Measurements from ENCODE around the gene ARSA.

Gene ARSA

DNA sequence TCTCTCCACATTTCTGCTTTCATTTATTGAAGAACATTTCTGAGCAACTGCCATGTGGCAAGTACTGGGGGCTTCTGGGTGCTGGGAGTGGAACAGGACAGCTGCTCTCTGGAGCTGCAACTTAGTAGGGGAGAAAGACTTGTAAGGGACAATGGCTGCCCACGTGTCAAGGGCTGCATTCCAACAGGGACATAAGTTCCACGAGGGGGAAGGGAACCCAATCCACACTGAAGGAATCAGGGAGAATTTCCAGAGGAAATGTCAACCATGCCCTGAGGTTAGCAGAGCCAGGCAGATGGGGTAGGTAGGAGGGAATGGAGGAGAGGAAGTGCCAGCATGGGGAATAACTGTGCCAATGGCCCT is 25.6 kb downstream of the ARSA start:
- DNase-seq: no peak

DNA sequence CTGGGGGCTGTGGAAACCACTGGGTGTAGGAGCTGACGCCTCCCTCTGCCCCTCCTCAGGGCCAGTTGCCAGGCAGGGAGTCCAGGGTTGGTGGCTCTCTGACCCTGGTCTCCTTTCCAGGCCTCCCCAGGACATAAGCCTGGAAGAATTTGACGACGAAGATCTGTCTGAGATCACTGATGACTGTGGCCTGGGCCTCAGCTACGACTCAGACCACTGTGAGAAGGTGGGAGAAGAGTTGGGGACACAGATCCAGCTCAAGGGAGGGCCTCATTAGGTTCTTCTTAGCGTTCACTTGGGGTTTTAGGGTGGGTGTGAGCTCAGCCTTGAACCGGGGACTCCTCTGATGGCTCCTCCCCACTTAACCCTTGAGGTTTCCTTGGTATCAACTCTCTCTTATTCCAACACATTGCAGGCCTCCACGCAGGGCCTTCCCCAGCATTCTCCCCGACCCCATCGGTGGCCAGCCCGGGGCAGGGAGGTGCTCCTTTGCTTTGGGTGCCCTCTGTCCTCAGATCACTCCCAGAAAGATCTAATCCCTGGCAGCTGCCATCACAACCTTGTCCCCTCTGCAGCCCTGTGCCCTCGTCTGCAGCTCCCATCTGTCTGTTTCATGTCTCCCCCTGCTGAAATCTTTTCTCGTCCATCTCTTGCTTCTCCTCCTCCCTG is 26.1 kb downstream of the ARSA start:
- no peak for DNase-seq

DNA sequence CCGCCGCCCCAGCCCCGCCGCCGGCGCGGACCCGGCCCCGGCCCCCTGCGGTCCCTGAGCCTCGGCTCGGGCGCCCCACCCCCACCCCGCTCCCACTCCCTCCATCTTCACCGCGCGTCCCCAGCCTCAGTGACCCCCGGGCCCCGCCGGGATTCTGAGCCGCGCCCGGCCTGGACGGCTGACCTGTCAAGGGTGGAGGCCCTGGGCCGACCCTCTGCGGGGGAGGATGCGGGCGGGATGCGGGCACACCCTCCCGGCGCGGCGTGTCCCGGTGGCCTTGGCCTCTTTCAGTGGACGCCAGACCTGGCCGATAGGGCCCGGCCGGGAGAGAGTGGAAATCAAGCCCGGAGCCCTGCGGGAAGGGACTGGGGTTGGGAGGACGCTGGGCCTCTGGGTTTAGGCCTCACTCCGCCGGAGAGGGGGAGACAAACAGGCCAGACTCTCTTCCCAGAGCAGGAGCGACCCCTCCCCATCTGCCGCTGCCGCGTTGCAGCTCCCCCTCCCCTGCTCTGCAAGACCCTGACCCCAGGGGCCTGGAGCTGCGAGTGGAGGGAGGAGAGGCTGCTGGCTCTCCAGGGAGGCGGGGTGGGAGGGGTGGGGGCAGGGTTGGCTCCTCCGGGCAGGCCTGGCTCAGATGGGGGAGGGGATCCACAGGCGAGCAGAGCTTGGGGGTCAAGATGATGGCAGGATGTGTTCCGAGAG is 26.8 kb downstream of the ARSA start:
- no peak for DNase-seq

DNA sequence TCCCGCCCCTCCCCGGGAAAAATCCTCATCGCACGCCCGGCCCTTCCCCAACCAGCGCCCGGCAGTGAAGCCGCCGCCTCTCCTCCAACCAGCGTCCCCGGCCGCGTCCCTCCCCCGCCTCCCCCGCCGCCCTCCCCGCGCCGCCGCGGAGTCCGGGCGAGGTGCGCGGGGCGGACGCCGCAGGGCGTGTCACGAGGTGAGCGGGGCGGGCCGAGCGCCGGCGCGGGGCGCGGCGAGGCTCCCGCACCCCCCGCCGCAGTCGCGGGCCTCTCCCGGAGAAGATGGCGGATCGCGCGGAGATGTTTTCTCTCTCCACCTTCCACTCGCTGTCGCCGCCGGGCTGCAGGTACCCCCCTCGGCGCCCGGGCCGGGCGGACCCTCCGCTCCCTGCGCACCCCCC is 27.4 kb downstream of the ARSA start, which contains the start of gene MAPK8IP2:
TSS of gene MAPK8IP2 (plus strand) at position 256 of the 400 bp plus-strand sequence. CDS start at position 282, 26 bp downstream.
- DNase-seq: no peak

GRCh38 chr22:50599816-50600455 is 28.0 kb downstream of the ARSA start:
- DNase-seq: peak; percentile 32

DNA sequence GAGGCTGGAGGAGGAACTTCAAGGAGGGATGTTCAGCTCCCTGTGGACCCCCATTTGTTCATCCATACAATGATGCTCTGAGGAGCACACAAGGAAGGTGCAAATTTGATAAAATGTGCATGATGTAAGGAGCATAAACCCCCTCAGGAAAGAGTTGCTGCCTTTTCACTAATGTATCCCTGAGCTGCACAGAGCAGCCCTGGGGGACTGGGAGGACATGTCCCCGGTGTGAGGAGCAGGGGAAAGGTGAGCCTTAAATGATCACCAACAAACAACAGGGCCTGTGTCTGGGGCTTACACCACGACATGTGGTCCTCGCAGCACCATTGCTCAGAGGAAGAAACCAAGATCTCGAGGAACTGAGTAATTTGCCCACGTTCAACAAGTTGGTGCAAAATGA is 30.9 kb downstream of the ARSA start:
- no peak for DNase-seq

DNA sequence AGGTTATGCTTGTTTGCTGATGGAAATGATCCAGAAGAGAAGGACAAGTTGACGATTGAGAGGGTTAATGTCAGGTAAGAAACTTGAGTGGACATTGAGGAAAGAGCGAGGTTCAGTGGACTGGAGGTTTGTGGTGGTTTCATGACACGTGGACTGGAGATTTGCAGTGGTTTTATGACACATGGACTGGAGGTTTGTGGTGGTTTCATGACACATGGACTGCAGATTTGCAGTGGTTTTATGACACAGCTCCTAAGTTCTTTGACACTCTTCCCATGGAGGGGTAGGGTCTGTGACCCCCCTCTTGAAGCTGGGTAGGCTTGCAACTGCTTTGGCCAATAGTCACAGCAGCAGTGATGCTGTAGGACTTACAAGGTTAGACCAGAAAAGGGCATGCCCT is 32.8 kb downstream of the ARSA start:
- DNase-seq: no peak

DNA sequence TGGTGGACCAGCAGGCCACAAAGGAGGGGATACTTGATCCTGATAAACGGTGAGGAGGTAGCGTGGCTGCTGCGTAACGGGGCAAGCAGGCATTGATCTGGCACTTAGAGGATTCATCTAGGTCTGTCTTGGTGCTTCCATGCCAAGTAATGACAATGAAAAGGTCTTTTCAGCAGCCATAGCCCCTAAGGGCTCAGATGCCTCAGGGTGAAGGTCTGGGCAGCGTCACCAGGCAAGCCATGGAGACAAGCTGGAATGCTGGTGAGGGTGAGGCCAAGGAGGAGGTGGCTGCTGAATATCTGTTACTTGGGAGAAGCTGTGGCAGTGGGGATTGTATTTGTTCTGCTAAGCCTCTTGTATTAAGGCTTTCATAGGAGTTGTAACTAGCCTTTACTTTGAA is 40.5 kb downstream of the ARSA start:
- DNase-seq: no peak

- no peak for DNase-seq
Observed at GRCh38 chr22:50586416-50586815, 41.5 kb downstream of the ARSA start.

DNA sequence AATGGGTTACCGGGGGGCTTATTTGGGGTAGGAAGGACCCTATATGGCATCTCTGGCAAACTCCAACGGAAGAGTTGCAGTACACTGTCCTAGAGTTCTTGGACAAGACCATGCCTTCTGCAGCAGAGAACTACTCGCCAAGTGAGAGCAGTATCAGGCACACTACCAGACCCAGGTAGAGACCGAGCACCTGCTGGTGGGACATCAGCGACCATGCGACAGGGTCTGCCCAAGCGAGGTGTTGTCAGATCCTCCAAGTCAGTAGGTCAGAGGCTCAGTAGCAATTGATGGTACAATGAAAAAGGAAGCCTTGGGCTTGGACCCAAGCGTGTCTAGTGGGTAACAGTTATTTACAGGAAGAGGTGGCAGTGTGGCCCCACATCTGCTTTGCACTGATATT is 42.2 kb downstream of the ARSA start:
- no peak for DNase-seq

GRCh38 chr22:50585238-50585637 is 42.7 kb downstream of the ARSA start:
- DNase-seq: no peak

GRCh38 chr22:50584106-50585096 is 43.6 kb downstream of the ARSA start:
- DNase-seq: no peak

GRCh38 chr22:50583294-50583861 is 44.6 kb downstream of the ARSA start:
- peak; percentile 7 for DNase-seq

GRCh38 chr22:50582493-50583293 is 45.3 kb downstream of the ARSA start, which contains the start of gene CHKB:
CHKB (minus strand) TSS chr22:50582849; CDS start chr22:50582781, 68 bp downstream.
- peak; percentile 100 for DNase-seq

GRCh38 chr22:50581950-50582492 is 45.9 kb downstream of the ARSA start:
- DNase-seq: peak; percentile 55

DNA sequence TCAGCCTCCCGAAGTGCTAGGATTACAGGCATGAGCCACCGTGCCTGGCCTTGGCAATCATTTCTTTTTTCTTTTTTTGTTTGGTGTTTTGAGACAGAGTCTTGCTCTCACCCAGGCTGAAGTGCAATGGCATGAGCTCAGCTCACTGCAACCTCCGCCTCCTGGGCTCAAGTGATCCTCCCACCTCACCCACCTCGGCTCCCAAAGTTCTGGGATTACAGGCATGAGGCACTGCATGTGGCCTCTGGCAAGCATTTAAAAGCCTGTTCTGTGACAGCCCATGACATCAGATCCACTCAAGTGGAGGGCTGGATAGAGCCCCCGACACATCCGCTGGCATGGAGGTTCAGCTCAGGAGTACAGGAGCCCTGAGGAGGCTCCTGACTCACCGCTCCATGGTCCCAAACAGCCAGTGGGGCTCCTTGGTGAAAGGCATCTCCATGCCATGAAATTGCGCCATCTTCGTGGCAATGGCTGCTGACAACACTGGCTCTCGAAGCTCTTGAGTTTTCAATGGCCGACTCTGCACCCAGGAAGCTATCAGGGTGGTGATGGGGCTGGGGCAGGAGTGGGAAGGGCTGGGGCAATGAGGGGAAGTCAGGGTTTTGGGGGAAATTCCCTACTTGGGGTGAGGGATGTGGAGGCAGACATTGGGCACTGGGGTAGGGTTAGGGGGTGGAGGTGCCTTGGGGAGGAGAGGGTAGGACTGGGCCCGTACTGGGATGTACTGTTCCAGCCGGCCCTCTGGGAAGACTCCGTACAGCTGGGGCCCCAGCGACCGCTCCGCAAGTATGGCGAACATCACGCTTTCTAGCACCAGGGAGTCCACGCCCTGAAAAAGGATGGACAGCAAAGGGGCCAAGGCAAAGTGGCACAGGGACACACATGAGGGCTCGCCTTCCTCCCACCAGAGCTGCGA is 46.7 kb downstream of the ARSA start:
- no peak for DNase-seq

- DNase-seq: no peak
Observed at GRCh38 chr22:50579752-50580151, 48.2 kb downstream of the ARSA start.

DNA sequence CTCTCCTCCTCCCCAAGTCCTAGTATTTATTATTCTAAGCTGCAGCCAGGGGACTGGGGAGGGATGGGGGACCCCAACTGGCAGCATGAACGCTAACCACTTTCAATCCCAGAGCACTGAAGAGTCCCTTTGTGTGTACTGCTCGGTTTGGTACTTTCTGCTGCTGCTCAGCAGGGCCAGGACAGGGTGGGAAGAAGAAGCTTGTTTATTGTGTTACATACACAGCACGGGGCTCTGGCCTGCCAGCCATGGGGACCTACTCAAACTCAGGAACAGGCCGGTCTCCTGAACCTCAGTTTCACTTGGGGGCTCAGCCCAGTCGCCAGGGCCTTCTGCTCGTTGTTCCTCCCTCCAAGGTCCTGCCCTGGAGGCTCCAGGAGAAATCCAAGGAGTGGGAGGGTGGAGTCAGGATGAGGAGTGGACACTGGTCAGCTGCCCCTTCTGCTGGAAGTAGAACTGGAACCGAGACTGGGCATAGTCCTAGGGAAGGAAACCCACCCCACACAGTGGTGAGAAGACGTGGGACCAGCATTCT is 49.1 kb downstream of the ARSA start:
- DNase-seq: no peak

DNA sequence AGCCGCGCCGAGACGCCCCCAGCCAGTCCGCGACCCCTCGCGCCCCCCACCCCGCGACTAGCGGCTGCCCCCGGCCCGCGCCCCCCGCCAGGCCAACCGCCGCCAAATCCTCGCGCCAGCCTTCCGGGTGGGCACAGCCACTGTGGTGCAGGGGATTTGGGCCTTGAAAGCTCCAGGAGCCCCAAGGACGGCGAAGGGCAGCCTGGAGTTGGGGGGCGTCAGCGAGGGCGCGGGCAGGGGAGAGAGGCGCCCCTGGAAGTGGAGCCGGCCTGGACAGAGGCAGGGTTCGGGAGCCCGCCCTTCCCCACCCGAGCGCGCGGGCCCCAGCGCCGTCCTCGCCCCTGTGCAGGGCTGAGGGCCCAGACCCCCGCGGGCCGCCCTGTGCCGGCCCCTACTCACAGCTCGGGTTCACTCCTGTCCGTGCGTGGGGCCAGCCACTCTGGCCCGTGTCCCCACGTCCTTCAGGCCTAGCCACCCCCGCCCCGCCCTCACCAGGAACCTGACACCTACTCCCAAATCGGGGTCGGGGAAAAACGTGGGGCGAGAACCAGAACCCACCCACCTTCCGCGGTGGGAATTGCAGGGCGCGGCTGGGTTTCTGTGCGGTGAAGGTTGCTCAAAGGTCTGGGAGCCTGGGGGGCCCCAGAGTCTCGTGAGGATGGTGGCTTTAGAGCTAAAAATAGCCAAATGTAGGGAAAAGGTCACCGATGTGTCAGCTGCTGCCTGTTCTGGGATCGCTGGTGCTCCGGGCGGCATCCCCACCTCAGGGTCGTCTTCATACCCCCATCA is 49.8 kb downstream of the ARSA start, which contains the start of gene CPT1B:
TSS of gene CPT1B (minus strand) at position 441 of the 789 bp plus-strand sequence. CDS start 512 bp downstream, outside the sequence.
- DNase-seq: no peak
